Suprapubic skin (tissue), 4 donors: ENCODE data around the gene CFL1.

Experiments
- EP300 ChIP-seq: sonication (generic); formaldehyde crosslinking; IDR thresholded peaks from one replicate; pipeline ENCODE4 v1.6.1; 2017; ENCODE audit warnings: antibody characterized with exemption
- POLR2A ChIP-seq, 2 donors: fragments of 450-650 bp; IDR thresholded peaks; one replicate each; pipeline ENCODE4 v1.6.1; 2017; ENCODE audit warnings: antibody characterized with exemption in 2 of 2, mild to moderate bottlenecking in 2 of 2, moderate library complexity in 2 of 2
- POLR2AphosphoS5 ChIP-seq, 3 donors: sonication (generic); formaldehyde crosslinking; IDR thresholded peaks; one replicate each; pipeline ENCODE4 v1.6.1; 2017; ENCODE audit warnings: antibody characterized with exemption in 3 of 3
- TF ChIP-seq, protein P1 (sequence below), 2 donors: fragments of 200-600 bp in 1 of 2; fragments of 450-650 bp in 1 of 2; sonication (generic) in 1 of 2; IDR thresholded peaks; one replicate each; pipeline ENCODE4 v1.5.1; 2016 to 2019; ENCODE audit warnings: antibody characterized with exemption in 2 of 2, mild to moderate bottlenecking in 1 of 2, moderate library complexity in 1 of 2

DNA sequence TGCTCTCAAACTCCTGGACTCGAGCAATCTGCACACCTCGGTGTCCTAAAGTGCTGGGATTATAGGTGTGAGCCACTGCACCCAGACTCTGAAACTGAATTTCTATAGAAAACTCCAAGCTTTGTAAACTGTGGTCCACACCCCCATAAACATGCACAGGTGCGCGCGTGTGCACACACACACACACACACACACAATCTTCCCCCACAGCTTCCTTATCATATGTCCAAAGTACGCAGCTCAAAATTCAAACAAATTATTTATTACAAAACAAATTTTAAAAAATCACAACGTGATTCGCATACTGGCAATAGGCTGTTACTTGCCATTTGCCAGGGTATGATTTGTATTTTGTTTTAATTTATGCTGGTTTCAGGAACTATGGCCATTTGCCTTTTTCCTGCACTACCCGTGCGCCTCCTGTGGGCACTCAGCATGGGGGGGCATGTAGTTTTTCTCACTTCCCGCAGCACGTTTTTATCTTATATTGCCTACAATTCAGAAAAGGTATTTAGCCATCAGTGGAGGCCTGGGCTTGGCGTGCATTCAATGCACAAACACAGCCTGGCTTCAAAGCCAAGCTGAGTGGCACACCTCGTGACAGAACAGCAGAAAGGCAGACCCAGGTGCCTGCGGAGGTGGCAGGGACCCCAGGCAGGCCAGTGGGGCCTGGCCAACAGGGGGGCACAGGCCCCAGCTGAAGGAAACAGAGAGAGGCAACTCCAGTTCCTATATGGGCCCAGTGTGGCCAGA lies 35.0 kb downstream of the CFL1 start:
- TF ChIP-seq POLR2A (IDR thresholded peaks at IDR 0.05) (no peak), EP300 (no peak), POLR2AphosphoS5 (IDR thresholded peaks at IDR 0.05) (no peak)
- TF ChIP-seq, protein P1, sequence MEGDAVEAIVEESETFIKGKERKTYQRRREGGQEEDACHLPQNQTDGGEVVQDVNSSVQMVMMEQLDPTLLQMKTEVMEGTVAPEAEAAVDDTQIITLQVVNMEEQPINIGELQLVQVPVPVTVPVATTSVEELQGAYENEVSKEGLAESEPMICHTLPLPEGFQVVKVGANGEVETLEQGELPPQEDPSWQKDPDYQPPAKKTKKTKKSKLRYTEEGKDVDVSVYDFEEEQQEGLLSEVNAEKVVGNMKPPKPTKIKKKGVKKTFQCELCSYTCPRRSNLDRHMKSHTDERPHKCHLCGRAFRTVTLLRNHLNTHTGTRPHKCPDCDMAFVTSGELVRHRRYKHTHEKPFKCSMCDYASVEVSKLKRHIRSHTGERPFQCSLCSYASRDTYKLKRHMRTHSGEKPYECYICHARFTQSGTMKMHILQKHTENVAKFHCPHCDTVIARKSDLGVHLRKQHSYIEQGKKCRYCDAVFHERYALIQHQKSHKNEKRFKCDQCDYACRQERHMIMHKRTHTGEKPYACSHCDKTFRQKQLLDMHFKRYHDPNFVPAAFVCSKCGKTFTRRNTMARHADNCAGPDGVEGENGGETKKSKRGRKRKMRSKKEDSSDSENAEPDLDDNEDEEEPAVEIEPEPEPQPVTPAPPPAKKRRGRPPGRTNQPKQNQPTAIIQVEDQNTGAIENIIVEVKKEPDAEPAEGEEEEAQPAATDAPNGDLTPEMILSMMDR (IDR thresholded peaks at IDR 0.05) = no peak
